Measurements from ENCODE around the gene CTDP1. TPM values are rescaled to one million over a fixed set of nuclear protein-coding genes. Genes with fewer than 3 reads are reported as not detected.
A peak's percentile ranks its signal among the peaks of the same experiment; 100 is the strongest.

CTDP1 gene
- total RNA-seq, 2 experiments from 2014 or later = 69.0 to 79.6 TPM

GRCh38 chr18:79770826-79771225 is 91.2 kb downstream of the CTDP1 start:
- Mint-ChIP-seq H3K36me3 (ENCODE audit: low read depth) (no peaks in the 10 kb centered on the region), H3K27ac (no peak overlapping the region), H3K9me3 (peaks cover 8% of the 10 kb centered on the region), H3K27me3 (peaks cover 14% of the 10 kb centered on the region), H3K4me1 (ENCODE audit: low read depth) (no peaks in the 10 kb centered on the region), H3K4me3 (no peak overlapping the region)
- Histone ChIP-seq H3K27ac (ENCODE audit: low read depth in 1 of 2, low read length in 2 of 2) (no peak overlapping the region), H3K36me3 (ENCODE audit: insufficient read depth, low read length) (no peaks in the 10 kb centered on the region), H3K4me1 (ENCODE audit: insufficient read depth, low read length) (no peaks in the 10 kb centered on the region), H3K9me3 (ENCODE audit: control insufficient read depth in 1 of 2, insufficient read depth in 1 of 2, low read length in 2 of 2) (peaks cover 12 to 61% of the 10 kb centered on the region in 2 experiments), H3K4me3 (ENCODE audit: low read length) (no peak overlapping the region), H3K27me3 (ENCODE audit: control insufficient read depth in 1 of 2, insufficient read depth in 2 of 2, low read length in 2 of 2) (peaks cover 0 to 3% of the 10 kb centered on the region in 2 experiments)
- intact Hi-C loops (cut with DNase I, micrococcal nuclease) = no loop called here
- POLR2A ChIA-PET = no interaction called here
- ATAC-seq (ENCODE audit: poor library complexity) (no peak), DNase-seq (no peak)
- no peak for TF ChIP-seq CTCF (IDR thresholded peaks at IDR 0.05)
- CTCF ChIA-PET = no interaction called here

- Mint-ChIP-seq H3K36me3 (ENCODE audit: low read depth) (no peaks in the 10 kb centered on the region), H3K27me3 (peaks cover 18% of the 10 kb centered on the region), H3K9me3 (peaks cover 8% of the 10 kb centered on the region), H3K4me3 (no peak overlapping the region), H3K4me1 (ENCODE audit: low read depth) (no peaks in the 10 kb centered on the region), H3K27ac (no peak overlapping the region)
- Histone ChIP-seq H3K27me3 (ENCODE audit: control insufficient read depth in 1 of 2, insufficient read depth in 2 of 2, low read length in 2 of 2) (peaks cover 0 to 3% of the 10 kb centered on the region in 2 experiments), H3K9me3 (ENCODE audit: control insufficient read depth in 1 of 2, insufficient read depth in 1 of 2, low read length in 2 of 2) (peaks cover 12 to 60% of the 10 kb centered on the region in 2 experiments), H3K36me3 (ENCODE audit: insufficient read depth, low read length) (no peaks in the 10 kb centered on the region), H3K4me1 (ENCODE audit: insufficient read depth, low read length) (no peaks in the 10 kb centered on the region), H3K4me3 (ENCODE audit: low read length) (no peak overlapping the region), H3K27ac (ENCODE audit: low read depth in 1 of 2, low read length in 2 of 2) (no peak overlapping the region)
- intact Hi-C loops (cut with DNase I, micrococcal nuclease) = no loop called here
- ATAC-seq (ENCODE audit: poor library complexity) = no peak
- DNase-seq = peak in 1 of 14 experiments; percentile 11
- no peak for TF ChIP-seq CTCF (IDR thresholded peaks at IDR 0.05)
- CTCF ChIA-PET = no interaction called here
- POLR2A ChIA-PET = no interaction called here
Measured at GRCh38 chr18:79771446-79772107, 92.0 kb downstream of the CTDP1 start.

DNA sequence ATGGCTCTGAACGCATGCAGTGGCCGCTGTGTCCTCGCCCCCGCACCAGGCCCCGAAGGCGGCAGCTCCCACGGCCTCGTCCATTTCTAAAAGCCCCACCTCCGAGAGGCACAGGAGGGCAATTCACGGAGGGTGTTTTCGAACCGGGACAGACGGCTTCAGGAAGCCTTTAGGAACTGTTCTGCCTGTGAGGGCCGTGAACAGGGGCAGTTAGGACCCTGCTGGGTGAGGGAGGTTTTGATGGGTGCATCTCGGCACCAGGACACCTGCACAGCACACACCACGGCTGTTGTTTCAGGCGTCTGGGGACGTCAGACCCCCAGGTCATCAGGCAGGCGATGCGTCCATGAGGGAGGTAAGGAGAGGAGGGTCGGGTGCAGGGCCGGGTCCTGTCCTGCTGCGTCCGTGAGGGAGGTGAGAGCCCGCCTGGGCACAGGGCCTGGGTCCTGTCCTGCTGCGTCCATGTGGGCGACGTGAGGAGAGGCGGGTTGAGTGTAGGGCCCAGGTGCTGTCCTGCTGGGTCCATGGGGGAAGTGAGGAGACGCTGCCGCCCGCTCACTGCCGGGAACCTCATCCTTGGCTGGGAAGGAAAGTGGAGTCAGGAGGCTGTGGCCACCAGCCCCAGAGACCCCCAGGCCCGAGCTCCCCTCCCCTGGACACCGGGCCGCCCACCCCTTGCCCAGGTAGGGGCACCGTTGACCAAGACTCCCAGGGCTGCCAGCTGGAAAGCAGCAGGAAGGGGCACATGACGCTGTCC is 92.7 kb downstream of the CTDP1 start:
- peaks cover 24% of the 10 kb centered on the region for H3K27me3 Mint-ChIP-seq
- intact Hi-C loops (cut with DNase I, micrococcal nuclease) = no loop called here
- ChIA-PET POLR2A (no interaction called here), CTCF (no interaction called here)
- no peaks in the 10 kb centered on the region for H3K36me3 ChIP-seq (ENCODE audit: insufficient read depth, low read length)
- H3K27ac ChIP-seq (ENCODE audit: low read depth in 1 of 2, low read length in 2 of 2) = no peak overlapping the region
- no peak for TF ChIP-seq CTCF (IDR thresholded peaks at IDR 0.05)
- ATAC-seq (ENCODE audit: poor library complexity) (no peak), DNase-seq (peak in 1 of 14 experiments; percentile 25)
- H3K9me3 ChIP-seq (ENCODE audit: control insufficient read depth in 1 of 2, insufficient read depth in 1 of 2, low read length in 2 of 2) = peaks cover 12 to 54% of the 10 kb centered on the region in 2 experiments
- H3K4me1 Mint-ChIP-seq (ENCODE audit: low read depth) = no peaks in the 10 kb centered on the region
- no peaks in the 10 kb centered on the region for H3K4me1 ChIP-seq (ENCODE audit: insufficient read depth, low read length)
- H3K27ac Mint-ChIP-seq = no peak overlapping the region
- H3K27me3 ChIP-seq (ENCODE audit: control insufficient read depth in 1 of 2, insufficient read depth in 2 of 2, low read length in 2 of 2) = peaks cover 0 to 4% of the 10 kb centered on the region in 2 experiments
- no peak overlapping the region for H3K4me3 ChIP-seq (ENCODE audit: low read length)
- peaks cover 6% of the 10 kb centered on the region for H3K9me3 Mint-ChIP-seq
- H3K36me3 Mint-ChIP-seq (ENCODE audit: low read depth) = no peaks in the 10 kb centered on the region
- no peak overlapping the region for H3K4me3 Mint-ChIP-seq
